Measurements from ENCODE around the gene GATB. TPM values are rescaled to one million over a fixed set of nuclear protein-coding genes. Genes with fewer than 3 reads are reported as not detected.

Gene GATB
- polyA plus RNA-seq, 1 donor from 2014 or later, result 15.8 TPM

GRCh38 chr4:151709071-151709470 is 51.7 kb downstream of the GATB start:
- Mint-ChIP-seq H3K36me3 (peaks cover 18% of the 10 kb centered on the region), H3K27me3 (no peaks in the 10 kb centered on the region)

GRCh38 chr4:151708100-151708499 is 52.7 kb downstream of the GATB start:
- Mint-ChIP-seq H3K27me3 (no peaks in the 10 kb centered on the region), H3K27ac (no peak overlapping the region), H3K36me3 (peaks cover 19% of the 10 kb centered on the region), H3K9me3 (no peaks in the 10 kb centered on the region), H3K4me1 (no peaks in the 10 kb centered on the region), H3K4me3 (no peak overlapping the region)

More at GRCh38 chr4:151709071-151709470, 51.7 kb downstream of the GATB start:
- Mint-ChIP-seq H3K4me1 (no peaks in the 10 kb centered on the region), H3K27ac (no peak overlapping the region), H3K9me3 (no peaks in the 10 kb centered on the region), H3K4me3 (no peak overlapping the region)

GRCh38 chr4:151703401-151703800 is 57.4 kb downstream of the GATB start:
- Mint-ChIP-seq H3K9me3 (peaks cover 0 to 2% (median 2%) of the 10 kb centered on the region in 3 donors), H3K4me1 (no peaks in the 10 kb centered on the region), H3K27ac (no peak overlapping the region), H3K27me3 (no peaks in the 10 kb centered on the region), H3K36me3 (peaks cover 34% of the 10 kb centered on the region), H3K4me3 (no peak overlapping the region)

GRCh38 chr4:151702256-151702655 is 58.6 kb downstream of the GATB start:
- no peaks in the 10 kb centered on the region for H3K4me1 Mint-ChIP-seq
- H3K36me3 Mint-ChIP-seq, result peaks cover 32% of the 10 kb centered on the region
- no peaks in the 10 kb centered on the region for H3K27me3 Mint-ChIP-seq
- H3K4me3 Mint-ChIP-seq, result no peak overlapping the region
- H3K9me3 Mint-ChIP-seq, result peaks cover 0 to 3% (median 2%) of the 10 kb centered on the region in 3 donors
- H3K27ac Mint-ChIP-seq, result no peak overlapping the region

- Mint-ChIP-seq H3K4me3 (no peak overlapping the region), H3K36me3 (peaks cover 29% of the 10 kb centered on the region), H3K4me1 (no peaks in the 10 kb centered on the region), H3K9me3 (peaks cover 0 to 4% (median 3%) of the 10 kb centered on the region in 3 donors), H3K27ac (no peak overlapping the region), H3K27me3 (no peaks in the 10 kb centered on the region)
Observed at GRCh38 chr4:151700566-151701316, 60.1 kb downstream of the GATB start.

GRCh38 chr4:151698213-151698612 is 62.6 kb downstream of the GATB start:
- peaks cover 27% of the 10 kb centered on the region for H3K36me3 Mint-ChIP-seq
- no peaks in the 10 kb centered on the region for H3K27me3 Mint-ChIP-seq
- no peak overlapping the region for H3K27ac Mint-ChIP-seq
- H3K4me3 Mint-ChIP-seq, result no peak overlapping the region
- peaks cover 0 to 4% (median 3%) of the 10 kb centered on the region in 3 donors for H3K9me3 Mint-ChIP-seq
- H3K4me1 Mint-ChIP-seq, result no peaks in the 10 kb centered on the region

GRCh38 chr4:151694961-151695720 is 65.7 kb downstream of the GATB start:
- H3K4me3 Mint-ChIP-seq, result no peak overlapping the region
- H3K4me1 Mint-ChIP-seq, result peaks cover 0 to 2% (median 0%) of the 10 kb centered on the region in 3 donors
- H3K27me3 Mint-ChIP-seq, result no peaks in the 10 kb centered on the region
- peak overlapping the region in 1 of 3 donors; percentile 8 for H3K27ac Mint-ChIP-seq
- H3K36me3 Mint-ChIP-seq, result peaks cover 9% of the 10 kb centered on the region
- H3K9me3 Mint-ChIP-seq, result peaks cover 0 to 3% (median 3%) of the 10 kb centered on the region in 3 donors

- Mint-ChIP-seq H3K9me3 (peaks cover 0 to 3% (median 0%) of the 10 kb centered on the region in 3 donors), H3K4me1 (peaks cover 0 to 2% (median 0%) of the 10 kb centered on the region in 3 donors), H3K27me3 (no peaks in the 10 kb centered on the region), H3K4me3 (no peak overlapping the region), H3K27ac (peak overlapping the region in 1 of 3 donors; percentile 77), H3K36me3 (peaks cover 2% of the 10 kb centered on the region)
Observed at GRCh38 chr4:151692821-151693673, 67.8 kb downstream of the GATB start.

- peaks cover 0 to 3% (median 0%) of the 10 kb centered on the region in 3 donors for H3K9me3 Mint-ChIP-seq
- peaks cover 2% of the 10 kb centered on the region for H3K36me3 Mint-ChIP-seq
- no peaks in the 10 kb centered on the region for H3K27me3 Mint-ChIP-seq
- peaks cover 0 to 2% (median 0%) of the 10 kb centered on the region in 3 donors for H3K4me1 Mint-ChIP-seq
- H3K4me3 Mint-ChIP-seq, result no peak overlapping the region
- H3K27ac Mint-ChIP-seq, result peak overlapping the region in 1 of 3 donors; percentile 77
Observed at GRCh38 chr4:151692443-151692782, 68.4 kb downstream of the GATB start.

- no peaks in the 10 kb centered on the region for H3K9me3 Mint-ChIP-seq
- H3K4me3 Mint-ChIP-seq, result no peak overlapping the region
- no peaks in the 10 kb centered on the region for H3K27me3 Mint-ChIP-seq
- peaks cover 0 to 2% (median 0%) of the 10 kb centered on the region in 3 donors for H3K4me1 Mint-ChIP-seq
- no peak overlapping the region for H3K27ac Mint-ChIP-seq
- peaks cover 2% of the 10 kb centered on the region for H3K36me3 Mint-ChIP-seq
Observed at GRCh38 chr4:151691639-151692442, 69.0 kb downstream of the GATB start.

GRCh38 chr4:151690876-151691275 is 69.9 kb downstream of the GATB start:
- Mint-ChIP-seq H3K27ac (no peak overlapping the region), H3K36me3 (peaks cover 6% of the 10 kb centered on the region), H3K27me3 (no peaks in the 10 kb centered on the region), H3K4me3 (no peak overlapping the region), H3K4me1 (peaks cover 0 to 2% (median 0%) of the 10 kb centered on the region in 3 donors), H3K9me3 (no peaks in the 10 kb centered on the region)

GRCh38 chr4:151690164-151690870 is 70.5 kb downstream of the GATB start:
- peaks cover 8% of the 10 kb centered on the region for H3K36me3 Mint-ChIP-seq
- H3K9me3 Mint-ChIP-seq, result no peaks in the 10 kb centered on the region
- H3K27me3 Mint-ChIP-seq, result no peaks in the 10 kb centered on the region

GRCh38 chr4:151689211-151689991 is 71.4 kb downstream of the GATB start:
- Mint-ChIP-seq H3K36me3 (peaks cover 8% of the 10 kb centered on the region), H3K27ac (peak overlapping the region in 1 of 3 donors; percentile 4), H3K9me3 (no peaks in the 10 kb centered on the region), H3K4me3 (no peak overlapping the region), H3K4me1 (peaks cover 0 to 2% (median 0%) of the 10 kb centered on the region in 3 donors), H3K27me3 (no peaks in the 10 kb centered on the region)

More at GRCh38 chr4:151690164-151690870, 70.5 kb downstream of the GATB start:
- no peak overlapping the region for H3K4me3 Mint-ChIP-seq
- H3K27ac Mint-ChIP-seq, result no peak overlapping the region
- peaks cover 0 to 2% (median 0%) of the 10 kb centered on the region in 3 donors for H3K4me1 Mint-ChIP-seq

Measured in IgD-negative memory B cell (primary cell).